Activated CD4-positive, alpha-beta T cell treated with anti-CD3 and anti-CD28 coated beads for 48 hours (primary cell): ENCODE results near the gene LARP6.

Source experiments
- DNase-seq: peaks from one replicate; pipeline ENCODE4 v3.0.0-alpha.2; 2020

LARP6 gene

DNA sequence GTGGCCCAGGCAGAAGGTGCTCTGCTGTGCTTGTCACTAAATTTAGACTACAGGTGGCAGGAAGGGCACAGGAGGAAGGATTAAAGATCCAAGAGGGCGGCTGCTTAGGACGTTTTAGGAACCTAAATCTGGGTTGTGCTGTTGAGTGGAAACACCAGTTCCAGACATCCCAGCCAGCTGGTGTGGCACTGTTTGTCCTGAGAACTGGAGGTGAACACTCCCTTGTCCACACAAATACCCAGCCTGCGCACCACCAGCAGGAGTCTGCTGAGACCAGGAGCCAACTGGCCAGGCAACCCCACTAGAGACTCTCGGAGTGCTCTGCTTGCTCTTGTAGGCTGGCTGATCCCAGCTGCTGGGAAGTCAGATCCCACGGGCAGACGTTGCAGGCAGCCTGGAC, 60.3 kb downstream of the LARP6 start:
- no peak for DNase-seq

DNA sequence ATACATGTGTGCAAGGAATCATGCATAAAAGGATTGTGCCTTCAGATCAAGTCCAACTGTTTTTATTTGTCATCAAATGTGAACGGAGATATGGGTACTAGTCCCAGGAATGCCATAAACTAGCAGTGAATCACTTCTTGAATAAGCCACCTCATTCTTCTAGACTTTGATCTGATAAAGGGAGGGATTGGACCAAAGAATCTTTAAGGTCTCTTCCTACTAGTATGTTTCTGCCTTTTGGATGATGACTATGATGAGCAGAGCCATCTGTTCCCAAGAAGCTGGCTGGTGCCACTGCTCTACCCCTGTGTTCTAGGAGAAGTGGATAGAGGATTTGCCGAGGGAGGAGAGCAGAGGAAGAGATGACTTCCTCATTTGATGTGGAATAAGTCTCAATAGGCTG, 61.8 kb downstream of the LARP6 start:
- DNase-seq: no peak

DNA sequence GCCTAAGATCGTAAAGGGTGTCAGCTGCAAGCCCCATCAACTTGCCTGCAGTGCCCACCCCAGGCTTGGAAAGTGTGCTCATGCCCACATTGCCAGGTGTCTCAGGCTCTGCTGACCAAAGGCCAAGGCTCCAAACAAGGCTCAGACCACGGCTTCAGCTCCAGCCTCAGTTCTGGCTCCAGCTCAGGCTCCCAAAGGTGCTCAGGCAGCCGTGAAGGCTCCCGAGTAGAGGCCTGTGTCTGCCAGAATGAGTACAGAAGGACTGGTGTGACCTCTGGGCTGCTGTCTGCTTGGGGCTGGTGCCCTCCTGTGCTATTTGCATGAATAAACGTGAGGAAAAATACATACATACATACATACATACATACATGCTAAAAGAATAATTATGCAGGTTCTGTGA, 62.7 kb downstream of the LARP6 start:
- DNase-seq: no peak

DNA sequence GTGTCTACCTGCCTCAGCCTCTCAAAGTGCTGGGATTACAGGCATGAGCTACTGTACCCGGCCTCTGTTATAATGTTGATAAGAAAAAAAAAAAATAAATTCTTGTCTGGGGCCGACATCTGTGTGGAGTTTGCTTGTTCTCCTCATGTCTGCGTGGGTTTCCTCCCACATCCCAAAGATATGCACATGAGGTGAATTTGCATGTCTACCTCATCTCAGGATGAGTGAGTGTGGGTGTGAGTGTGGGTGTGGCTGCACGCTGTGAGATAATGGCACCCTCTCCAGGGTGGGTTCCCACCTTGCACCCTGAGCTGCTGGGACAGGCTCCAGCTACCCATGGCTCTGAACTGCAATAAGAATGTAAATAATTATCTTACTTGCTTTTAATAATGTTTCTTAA, 64.7 kb downstream of the LARP6 start:
- no peak for DNase-seq

DNA sequence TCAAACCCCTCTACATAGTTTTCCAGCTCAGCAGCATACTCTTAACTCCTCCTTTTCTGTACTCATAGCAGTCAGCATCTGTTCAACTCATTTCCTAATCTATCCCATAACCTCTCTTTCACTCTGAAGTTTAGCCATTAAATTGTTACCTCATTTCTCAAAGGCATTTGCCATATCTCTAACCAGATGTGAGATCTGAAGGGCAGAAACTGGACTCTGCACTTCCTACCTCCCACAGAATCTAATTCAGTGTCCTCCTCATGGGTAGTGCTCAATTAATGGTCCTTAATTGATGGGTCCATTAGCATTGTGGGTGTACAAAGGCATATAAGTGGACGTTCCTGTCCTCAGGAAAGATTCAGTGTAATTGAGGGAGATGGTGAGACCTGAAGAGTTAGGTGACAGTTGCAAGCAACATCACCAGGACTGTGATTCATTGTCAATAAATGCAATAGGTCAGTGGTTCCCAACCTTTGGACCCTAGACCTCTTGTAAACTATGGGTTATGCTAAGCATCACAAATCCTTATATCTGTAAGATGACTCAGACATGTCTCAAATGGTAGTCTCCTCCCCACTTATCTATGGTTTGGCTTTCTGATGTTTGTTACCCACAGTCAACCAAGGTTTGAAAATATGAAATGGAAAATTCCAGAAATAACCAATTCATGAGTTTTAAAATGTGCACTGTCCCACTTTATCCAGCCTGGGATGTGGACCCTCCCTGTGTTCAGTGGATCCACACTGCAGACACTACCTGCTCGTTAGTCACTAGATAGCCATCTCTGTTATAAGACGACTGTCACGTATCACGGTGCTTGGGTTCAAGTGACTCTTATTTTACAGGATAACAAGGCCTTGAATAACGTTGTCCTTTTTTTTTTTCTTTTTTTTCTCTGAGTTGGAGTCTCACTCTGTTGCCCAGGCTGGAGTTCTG, 65.6 kb downstream of the LARP6 start:
- DNase-seq: no peak

DNA sequence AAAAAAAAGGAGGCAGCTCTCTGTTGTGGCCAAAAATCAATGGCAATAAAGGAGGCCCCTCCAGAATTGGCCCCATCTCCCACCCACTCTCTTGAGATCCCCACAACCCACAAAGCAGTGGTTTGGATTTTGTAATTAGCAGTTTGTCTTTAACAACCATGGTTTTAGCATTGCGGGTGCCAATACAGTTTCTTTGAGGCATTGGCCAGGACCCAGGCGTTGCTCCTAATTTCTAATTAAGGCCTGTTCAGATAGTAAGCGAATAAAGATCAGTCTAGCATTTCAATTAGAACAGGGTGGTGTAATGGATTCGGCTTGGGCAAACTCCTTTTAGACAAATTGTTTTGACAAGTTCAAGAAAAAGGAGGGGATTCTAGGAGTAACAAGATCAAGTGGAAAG, 67.0 kb downstream of the LARP6 start:
- no peak for DNase-seq

DNA sequence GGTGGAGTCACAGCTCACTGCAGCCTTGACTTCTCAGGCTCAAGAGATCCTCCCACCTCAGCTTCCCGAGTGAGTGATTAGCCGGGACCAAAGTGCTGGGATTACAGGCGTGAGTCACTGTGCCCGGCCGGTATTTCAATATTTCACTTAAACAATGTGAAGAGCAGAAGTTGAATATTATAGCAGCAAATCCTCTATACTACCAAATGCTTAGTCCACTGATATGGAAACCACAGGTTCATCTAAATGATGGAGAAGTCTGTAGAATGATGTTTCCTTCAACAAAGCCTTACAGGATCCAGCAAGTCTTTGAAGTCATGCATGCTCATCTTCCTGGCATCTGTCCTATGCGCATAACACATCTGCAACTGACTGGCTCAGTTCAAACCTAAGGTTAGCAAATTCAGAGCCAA, 70.3 kb downstream of the LARP6 start:
- no peak for DNase-seq

DNA sequence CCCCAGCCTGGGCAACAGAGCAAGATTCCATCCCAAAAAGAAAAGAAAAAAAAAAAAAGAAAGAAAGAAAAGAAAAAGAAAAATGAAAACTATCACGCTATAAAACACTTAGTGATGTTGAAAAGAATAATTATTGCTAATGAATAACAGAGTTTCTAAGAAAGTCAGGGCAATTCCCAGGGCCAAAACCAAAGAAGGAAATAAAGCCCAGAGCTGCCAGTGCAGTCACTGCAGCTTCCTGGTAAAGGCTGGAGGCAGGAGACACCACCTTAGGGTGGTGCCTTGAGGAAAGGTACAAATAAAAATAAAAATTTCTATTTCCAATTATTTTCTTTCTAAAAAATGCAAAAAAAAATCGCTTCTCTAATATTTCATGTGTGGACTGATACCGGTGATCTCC, 70.9 kb downstream of the LARP6 start:
- no peak for DNase-seq

DNA sequence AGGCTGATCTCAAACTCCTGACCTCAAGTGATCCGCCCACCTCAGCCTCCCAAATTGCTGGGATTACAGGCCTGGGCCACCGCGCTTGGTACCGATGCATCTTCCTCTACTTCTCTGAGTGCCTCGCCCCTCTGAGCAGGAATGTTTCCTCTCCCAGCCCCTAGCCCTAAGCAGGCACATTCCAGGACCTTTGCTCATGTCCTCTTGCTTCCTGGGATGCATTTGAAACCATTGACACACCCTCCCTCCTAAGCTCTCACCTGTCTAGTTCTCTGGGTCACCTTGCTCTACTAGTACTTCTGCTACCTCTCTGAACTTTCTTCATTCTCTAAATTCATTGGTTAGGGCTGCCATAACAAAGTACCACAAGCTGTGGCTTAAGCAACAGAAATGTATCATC, 72.7 kb downstream of the LARP6 start:
- no peak for DNase-seq
